Heart left ventricle (tissue), 13 donors: Measurements from ENCODE around the gene ITPR2.

Source experiments
- POLR2A ChIP-seq, 2 donors: fragments of 450-650 bp; IDR thresholded peaks; one replicate each; pipeline ENCODE4 v1.6.1; 2017; ENCODE audit warnings: antibody characterized with exemption in 2 of 2, mild to moderate bottlenecking in 2 of 2, moderate library complexity in 2 of 2
- TF ChIP-seq, protein P1 (sequence below), 12 donors: fragments of 200-600 bp; sonication (generic) in 4 of 12; IDR thresholded peaks; one replicate each; pipeline versions ENCODE4 v1.5.0 to v1.8.0; 2018 to 2022; ENCODE audit warnings: antibody characterized with exemption in 12 of 12, mild to moderate bottlenecking in 5 of 12
- donor health status: ischemic (EF 13 %, LVEDD 7.1; RV severe dilation, severe dysfunction).
- donor health status: DM: no; HTN: yes; CAD: no.
- donor health status: DM: no; HTN: no; CAD: no.
- donor health status: ischemic (EF 25% LVEDD 6.9; RV normal size, moderate dysfunction).
- donor health status: ischemic (EF 25% LVEDD 5.7; RV mildly dilated, moderate dysfunction).
- donor health status: ischemic (EF 35%, LVEDD 5.7; RV mildly dilated, moderate dysfunction).
- donor health status: nonischemic (EF 11% LVEDD 7.7; RV severe dilation, severe dysfunction).
- donor health status: DM: yes; HTN: yes; CAD: no.
- donor health status: PGD.
- donor health status: ischemic (EF 29% LVEDD 5.4; RV normal size, mild dysfunction).
- donor health status: nonischemic (EF 23%, LVEDD 6.1; RV moderate dilation, normal function).

DNA sequence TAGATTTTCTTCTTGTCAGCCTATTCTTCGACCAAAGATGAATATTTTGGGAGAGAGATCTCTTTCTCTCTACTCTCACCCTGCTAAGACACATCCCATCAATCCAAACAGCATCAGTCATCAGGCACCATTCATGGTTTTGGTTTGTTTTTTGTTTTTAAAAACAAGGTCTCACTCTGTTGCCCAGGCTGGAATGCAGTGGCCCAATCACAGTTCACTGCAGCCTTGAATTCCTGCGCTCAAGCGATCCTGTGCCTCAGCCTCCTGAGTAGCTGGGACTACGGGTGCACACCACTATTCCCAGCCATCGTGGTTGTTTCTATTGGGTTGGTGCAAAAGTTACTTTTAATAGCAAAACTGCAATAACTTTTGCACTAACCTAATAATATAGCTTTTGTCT is 14.4 kb upstream of the ITPR2 start:
- TF ChIP-seq POLR2A (IDR thresholded peaks at IDR 0.05) = no peak
- TF ChIP-seq, protein P1, sequence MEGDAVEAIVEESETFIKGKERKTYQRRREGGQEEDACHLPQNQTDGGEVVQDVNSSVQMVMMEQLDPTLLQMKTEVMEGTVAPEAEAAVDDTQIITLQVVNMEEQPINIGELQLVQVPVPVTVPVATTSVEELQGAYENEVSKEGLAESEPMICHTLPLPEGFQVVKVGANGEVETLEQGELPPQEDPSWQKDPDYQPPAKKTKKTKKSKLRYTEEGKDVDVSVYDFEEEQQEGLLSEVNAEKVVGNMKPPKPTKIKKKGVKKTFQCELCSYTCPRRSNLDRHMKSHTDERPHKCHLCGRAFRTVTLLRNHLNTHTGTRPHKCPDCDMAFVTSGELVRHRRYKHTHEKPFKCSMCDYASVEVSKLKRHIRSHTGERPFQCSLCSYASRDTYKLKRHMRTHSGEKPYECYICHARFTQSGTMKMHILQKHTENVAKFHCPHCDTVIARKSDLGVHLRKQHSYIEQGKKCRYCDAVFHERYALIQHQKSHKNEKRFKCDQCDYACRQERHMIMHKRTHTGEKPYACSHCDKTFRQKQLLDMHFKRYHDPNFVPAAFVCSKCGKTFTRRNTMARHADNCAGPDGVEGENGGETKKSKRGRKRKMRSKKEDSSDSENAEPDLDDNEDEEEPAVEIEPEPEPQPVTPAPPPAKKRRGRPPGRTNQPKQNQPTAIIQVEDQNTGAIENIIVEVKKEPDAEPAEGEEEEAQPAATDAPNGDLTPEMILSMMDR (IDR thresholded peaks at IDR 0.05) = no peak
